Astrocyte of the spinal cord (primary cell): ENCODE results near the gene TANGO2.
A peak's percentile ranks its signal among the peaks of the same experiment; 100 is the strongest.

Experiments
- DNase-seq: peaks from one replicate; pipeline ENCODE4 v3.0.0; 2011; ENCODE audit warnings: low read depth, low spot score
- H3K4me3 ChIP-seq: 2 replicates; pipeline ENCODE4 v1.5.1; 2011; ENCODE audit warnings: low read depth, mild to moderate bottlenecking, low read length, moderate library complexity
- in situ Hi-C: cut with HindIII; loops from 2 replicates; pipeline ENCODE4 v1.10.0; 2017; ENCODE audit warnings: low sequenced_read_pairs
- TF ChIP-seq, protein P1 (sequence below): IDR thresholded peaks from 2 replicates; pipeline ENCODE4 v1.5.1; 2012; ENCODE audit warnings: low read depth, mild to moderate bottlenecking, low read length, inconsistent platforms

Gene TANGO2

DNA sequence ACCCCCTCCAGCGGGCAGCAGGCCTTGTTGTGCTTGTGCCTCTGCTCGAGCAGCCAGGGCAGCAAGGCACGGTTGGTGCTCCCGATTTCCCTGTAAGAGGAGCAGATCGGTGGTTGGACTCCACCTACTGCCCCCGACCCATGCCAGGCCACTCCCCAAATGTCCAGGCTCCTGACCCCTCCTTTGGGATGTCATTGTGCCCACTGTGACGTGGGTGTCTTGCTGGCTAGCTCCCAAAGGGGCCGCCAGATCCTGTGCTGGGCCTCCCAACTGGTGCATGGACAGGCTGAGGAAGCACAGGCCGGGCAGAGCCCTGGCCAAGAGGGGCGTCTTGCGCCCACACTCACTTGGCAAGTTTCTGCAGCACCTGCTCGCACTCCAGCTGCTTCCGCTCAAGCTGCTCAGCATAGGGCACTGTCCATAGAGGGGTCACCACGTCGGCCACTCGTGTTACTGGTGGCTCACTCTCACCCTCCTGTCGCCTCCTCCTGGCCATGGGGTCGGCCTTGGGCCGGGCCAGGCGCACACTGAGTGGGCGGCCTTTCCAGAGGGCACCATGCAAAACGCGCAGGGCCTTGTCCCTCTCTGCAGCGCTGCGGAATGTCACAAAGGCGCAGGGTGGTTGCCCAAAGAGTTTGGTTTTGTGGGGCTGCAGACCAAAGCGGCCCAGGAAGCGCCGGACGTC lies 94.9 kb downstream of the TANGO2 start, which contains the start of gene RANBP1:
Gene RANBP1, plus strand, starts transcription at position 414 of the 685 bp plus-strand sequence. Its CDS starts 81 bp downstream, at position 495.
- in situ Hi-C loops: no loop called here
- peak within 1 kb of the TSS; percentile 96 for H3K4me3 ChIP-seq
- TF ChIP-seq, protein P1, sequence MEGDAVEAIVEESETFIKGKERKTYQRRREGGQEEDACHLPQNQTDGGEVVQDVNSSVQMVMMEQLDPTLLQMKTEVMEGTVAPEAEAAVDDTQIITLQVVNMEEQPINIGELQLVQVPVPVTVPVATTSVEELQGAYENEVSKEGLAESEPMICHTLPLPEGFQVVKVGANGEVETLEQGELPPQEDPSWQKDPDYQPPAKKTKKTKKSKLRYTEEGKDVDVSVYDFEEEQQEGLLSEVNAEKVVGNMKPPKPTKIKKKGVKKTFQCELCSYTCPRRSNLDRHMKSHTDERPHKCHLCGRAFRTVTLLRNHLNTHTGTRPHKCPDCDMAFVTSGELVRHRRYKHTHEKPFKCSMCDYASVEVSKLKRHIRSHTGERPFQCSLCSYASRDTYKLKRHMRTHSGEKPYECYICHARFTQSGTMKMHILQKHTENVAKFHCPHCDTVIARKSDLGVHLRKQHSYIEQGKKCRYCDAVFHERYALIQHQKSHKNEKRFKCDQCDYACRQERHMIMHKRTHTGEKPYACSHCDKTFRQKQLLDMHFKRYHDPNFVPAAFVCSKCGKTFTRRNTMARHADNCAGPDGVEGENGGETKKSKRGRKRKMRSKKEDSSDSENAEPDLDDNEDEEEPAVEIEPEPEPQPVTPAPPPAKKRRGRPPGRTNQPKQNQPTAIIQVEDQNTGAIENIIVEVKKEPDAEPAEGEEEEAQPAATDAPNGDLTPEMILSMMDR: no peak
- DNase-seq: no peak

DNA sequence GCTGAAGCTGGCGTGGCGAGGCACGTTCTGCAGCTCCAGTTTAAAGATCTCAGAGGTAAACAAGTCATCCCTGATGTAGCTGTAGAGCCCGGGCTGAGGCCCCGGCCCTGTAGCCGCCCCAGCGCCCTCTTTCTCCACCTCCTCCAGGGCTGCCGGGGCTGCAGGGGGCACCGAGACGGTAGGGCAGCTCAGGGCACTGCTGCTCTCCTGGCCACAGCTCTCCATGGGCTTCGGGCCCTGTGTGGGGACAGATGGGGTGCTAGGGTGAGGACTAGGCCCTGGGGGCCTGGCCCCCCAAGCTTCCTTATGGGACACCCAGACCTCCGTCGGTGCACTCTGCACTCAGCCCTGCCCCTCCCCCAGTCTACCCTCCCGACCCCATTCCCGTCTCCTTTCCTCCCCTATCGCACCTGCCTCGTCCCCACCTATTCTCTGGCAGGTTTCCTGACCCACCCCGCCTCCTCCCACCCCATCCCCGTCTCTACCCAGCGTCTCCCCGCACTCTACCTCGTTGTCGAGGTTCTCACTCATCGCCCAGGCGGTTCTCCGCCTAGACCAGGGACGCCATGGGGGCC lies 95.6 kb downstream of the TANGO2 start:
- no peak for DNase-seq
- in situ Hi-C loops: no loop called here
- TF ChIP-seq, protein P1: no peak
- H3K4me3 ChIP-seq: peak overlapping the region; percentile 96
